ENCODE measurements around the gene NIPAL3. TPM values are rescaled to one million over a fixed set of nuclear protein-coding genes. Genes with fewer than 3 reads are reported as not detected.

Gene NIPAL3
- total RNA-seq, 1 experiment from 2014 or later, result 16.6 TPM

GRCh38 chr1:24483441-24483840 lies 67.8 kb downstream of the NIPAL3 start:
- no peak for ATAC-seq
- Histone ChIP-seq H3K27me3 (ENCODE audit: insufficient read depth, low read length) (no peaks in the 10 kb centered on the region), H4K20me1 (ENCODE audit: insufficient read depth) (no peaks in the 10 kb centered on the region), H3K9me2 (ENCODE audit: insufficient read depth) (no peaks in the 10 kb centered on the region), H3K4me3 (replicated peaks in 1 of 2; ENCODE audit: low read depth in 1 of 2, low read length in 2 of 2) (no peak overlapping the region), H3K27ac (ENCODE audit: low read depth, low read length) (no peak overlapping the region), H3K36me3 (ENCODE audit: control insufficient read depth in 1 of 2, insufficient read depth in 2 of 2, low read length in 2 of 2) (no peaks in the 10 kb centered on the region), H3K4me1 (ENCODE audit: control insufficient read depth in 1 of 2, insufficient read depth in 2 of 2, low read length in 2 of 2) (peaks cover 0 to 4% of the 10 kb centered on the region in 2 experiments; a peak in 1 of 4 replicates), H3K79me2 (ENCODE audit: insufficient read depth, low read length) (no peaks in the 10 kb centered on the region), H2AFZ (ENCODE audit: low read depth, low read length, poor library complexity, severe bottlenecking) (no peak overlapping the region), H3K9ac (ENCODE audit: low read length) (no peak overlapping the region), H3K9me3 (ENCODE audit: control insufficient read depth in 1 of 2, insufficient read depth in 1 of 2, low read depth in 1 of 2, low read length in 2 of 2) (no peaks in the 10 kb centered on the region), H3K4me2 (ENCODE audit: low read length) (no peak overlapping the region)
- intact Hi-C loops (cut with micrococcal nuclease), result no loop called here
- BruUV-seq (replicated peaks), result no TSS peak
- ChIA-PET CTCF (no interaction called here), POLR2A (no interaction called here), RAD21 (ENCODE audit: low non-redundant PET in 1 of 2, low total read pairs in 2 of 2, uncharacterized antibody in 2 of 2, unreplicated experiment in 2 of 2) (no interaction called here)
- TF ChIP-seq FOSL1 (IDR thresholded peaks at IDR 0.05; ENCODE audit: low read depth), result no peak
- no peak for TF ChIP-seq MAX (IDR thresholded peaks at IDR 0.05)
- TF ChIP-seq EZH2 (IDR thresholded peaks at IDR 0.05), result no peak
- TF ChIP-seq SP1 (IDR thresholded peaks at IDR 0.05; ENCODE audit: low read depth), result no peak
- no peak for DNase-seq (ENCODE audit: low read depth, low spot score)

GRCh38 chr1:24484199-24484598 lies 68.6 kb downstream of the NIPAL3 start:
- BruUV-seq (replicated peaks), result no TSS peak
- H2AFZ ChIP-seq (ENCODE audit: low read depth, low read length, poor library complexity, severe bottlenecking), result no peak overlapping the region
- CTCF ChIA-PET, result interaction anchor here (0.7 kb wide), 1 partner anchor 52 kb away, joined by 4 read pairs; no protein-coding TSS in a partner anchor
- RAD21 ChIA-PET (ENCODE audit: low non-redundant PET in 1 of 2, low total read pairs in 2 of 2, uncharacterized antibody in 2 of 2, unreplicated experiment in 2 of 2), result no interaction called here
- H3K9me3 ChIP-seq (ENCODE audit: control insufficient read depth in 1 of 2, insufficient read depth in 1 of 2, low read depth in 1 of 2, low read length in 2 of 2), result no peaks in the 10 kb centered on the region
- peaks cover 0 to 4% of the 10 kb centered on the region in 2 experiments; a peak in 1 of 4 replicates for H3K4me1 ChIP-seq (ENCODE audit: control insufficient read depth in 1 of 2, insufficient read depth in 2 of 2, low read length in 2 of 2)
- no peak overlapping the region for H3K9ac ChIP-seq (ENCODE audit: low read length)
- DNase-seq (ENCODE audit: low read depth, low spot score) (no peak), ATAC-seq (no peak)
- no peak overlapping the region for H3K27ac ChIP-seq (ENCODE audit: low read depth, low read length)
- H3K36me3 ChIP-seq (ENCODE audit: control insufficient read depth in 1 of 2, insufficient read depth in 2 of 2, low read length in 2 of 2), result no peaks in the 10 kb centered on the region
- POLR2A ChIA-PET, result no interaction called here
- no peak overlapping the region for H3K4me3 ChIP-seq (replicated peaks in 1 of 2; ENCODE audit: low read depth in 1 of 2, low read length in 2 of 2)
- H4K20me1 ChIP-seq (ENCODE audit: insufficient read depth), result no peaks in the 10 kb centered on the region
- H3K79me2 ChIP-seq (ENCODE audit: insufficient read depth, low read length), result no peaks in the 10 kb centered on the region
- no peak overlapping the region for H3K4me2 ChIP-seq (ENCODE audit: low read length)
- intact Hi-C loops (cut with micrococcal nuclease), result no loop called here
- H3K9me2 ChIP-seq (ENCODE audit: insufficient read depth), result no peaks in the 10 kb centered on the region
- no peaks in the 10 kb centered on the region for H3K27me3 ChIP-seq (ENCODE audit: insufficient read depth, low read length)
- TF ChIP-seq REST (IDR thresholded peaks at IDR 0.05; ENCODE audit: low read depth) (no peak), JUND (IDR thresholded peaks at IDR 0.05) (no peak), MAX (IDR thresholded peaks at IDR 0.05) (no peak), ATF3 (IDR thresholded peaks at IDR 0.05) (no peak), ZFX (IDR thresholded peaks at IDR 0.05) (no peak), SIN3A (IDR thresholded peaks at IDR 0.05; ENCODE audit: low read depth) (no peak), ELF1 (IDR thresholded peaks at IDR 0.05; ENCODE audit: borderline replicate concordance, low read depth) (no peak), ZBTB33 (IDR thresholded peaks at IDR 0.05; ENCODE audit: extremely low read depth, insufficient replicate concordance, low read length) (no peak), TCF7L2 (IDR thresholded peaks at IDR 0.05; ENCODE audit: borderline replicate concordance, extremely low read depth, insufficient read depth, insufficient read length) (no peak), YY1 (IDR thresholded peaks at IDR 0.05; ENCODE audit: extremely low read depth, insufficient replicate concordance, low read depth, low read length) (no peak), SRF (IDR thresholded peaks at IDR 0.05; ENCODE audit: low read depth) (no peak), CEBPB (IDR thresholded peaks at IDR 0.05; ENCODE audit: low read depth) (no peak), EZH2 (IDR thresholded peaks at IDR 0.05) (no peak), POLR2A (IDR thresholded peaks at IDR 0.05; ENCODE audit: borderline replicate concordance, extremely low read depth, insufficient read depth, insufficient read length) (no peak)

All from HCT116 (cell line).